K562 (cell line): ENCODE measurements around the gene DYNLT2B. TPM values are rescaled to one million over a fixed set of nuclear protein-coding genes. Genes with fewer than 3 reads are reported as not detected.
"Not testable (repeated sequence)": the region's sequence is repeated elsewhere in the genome, so short reads cannot be mapped to it uniquely, and the experiment has no call there.

Source experiments
- ASH1L ChIP-seq: fragments of 450-650 bp; IDR thresholded peaks from 2 replicates; pipeline ENCODE4 v1.6.1; 2018; ENCODE audit warnings: borderline replicate concordance, mild to moderate bottlenecking, low read depth; ENCODE audit not compliant: partially characterized antibody
- FOXP1 ChIP-seq: sonication (generic); formaldehyde crosslinking; IDR thresholded peaks from 2 replicates; pipeline ENCODE4 v1.8.0; 2022; ENCODE audit warnings: mild to moderate bottlenecking, missing genetic modification reagents
- JUND ChIP-seq, 2 experiments: IDR thresholded peaks; 2 replicates in 1 of 2; 3 replicates in 1 of 2; pipeline ENCODE4 v1.6.1; 2011; ENCODE audit warnings: borderline replicate concordance in 2 of 2, low read depth in 2 of 2, low read length in 2 of 2, improper control_type of control experiment in 1 of 2, missing biosample characterization in 1 of 2, missing genetic modification characterization in 1 of 2, missing genetic modification reagents in 1 of 2
- MECOM ChIP-seq: fragments of 250-450 bp; sonication (Bioruptor Pico); IDR thresholded peaks from 2 replicates; pipeline ENCODE4 v1.8.0; 2022; ENCODE audit warnings: inconsistent platforms
- SNIP1 ChIP-seq: fragments of 450-650 bp; IDR thresholded peaks from 2 replicates; pipeline ENCODE4 v1.7.1; 2017; ENCODE audit warnings: low read depth, mild to moderate bottlenecking
- polyA plus RNA-seq, 8 experiments: library from polyadenylated mRNA; depleted of rRNA in 4 of 8; stranded (reverse) in 5 of 8; unstranded in 3 of 8; fragments of >200 nt; fragmentation: Nextera tagmentation in 2 of 8; fragmentation: Illumina TruSeq in 1 of 8; extraction: Ambion mirVana in 2 of 8; extraction: Trizol in 1 of 8; gene quantifications; 2 replicates each; pipeline versions ENCODE4 v1.2.1 to v1.2.3, GENCODE V29; 2011 to 2014; ENCODE audit warnings: inconsistent platforms in 1 of 8, missing spikeins in 1 of 8
- total RNA-seq, 7 experiments: library from RNA; depleted of rRNA in 6 of 7; stranded (reverse); fragments of >200 nt in 6 of 7; fragmentation: Illumina TruSeq in 2 of 7; extraction: Trizol in 2 of 7; gene quantifications; 2 replicates each; pipeline versions ENCODE4 v1.2.1 to v1.2.3, GENCODE V29; 2011 to 2021; ENCODE audit warnings: low replicate concordance in 1 of 7
- TF ChIP-seq, protein P1 (sequence below): sonication (generic); formaldehyde crosslinking; IDR thresholded peaks from 2 replicates; pipeline ENCODE4 v1.8.0; 2022; ENCODE audit warnings: mild to moderate bottlenecking, missing genetic modification reagents
- TF ChIP-seq, protein P2 (sequence below), 3 experiments: fragments of 200-800 bp in 1 of 3; sonication (Bioruptor generic) in 1 of 3; sonication (generic) in 1 of 3; formaldehyde crosslinking in 1 of 3; IDR thresholded peaks; 2 replicates each; pipeline versions ENCODE4 v1.6.1 to v1.8.0; 2016 to 2022; ENCODE audit warnings: mild to moderate bottlenecking in 2 of 3, missing compliant biosample characterization in 2 of 3, missing genetic modification characterization in 2 of 3, missing genetic modification reagents in 1 of 3
- TF ChIP-seq, protein P3 (sequence below), 2 experiments: fragments of 450-650 bp in 1 of 2; sonication (generic) in 1 of 2; formaldehyde crosslinking in 1 of 2; IDR thresholded peaks; 2 replicates each; pipeline versions ENCODE4 v1.7.1 to v1.9.0; 2016 to 2022; ENCODE audit warnings: inconsistent platforms in 1 of 2, mild to moderate bottlenecking in 1 of 2, missing genetic modification reagents in 1 of 2

DYNLT2B gene
- total and polyA plus RNA-seq, 9 of the 15 experiments (the other 6 are each of a cell fraction or from before 2014, with no cell fraction given) = 6.5 to 19.9 (median 8.7) TPM

DNA sequence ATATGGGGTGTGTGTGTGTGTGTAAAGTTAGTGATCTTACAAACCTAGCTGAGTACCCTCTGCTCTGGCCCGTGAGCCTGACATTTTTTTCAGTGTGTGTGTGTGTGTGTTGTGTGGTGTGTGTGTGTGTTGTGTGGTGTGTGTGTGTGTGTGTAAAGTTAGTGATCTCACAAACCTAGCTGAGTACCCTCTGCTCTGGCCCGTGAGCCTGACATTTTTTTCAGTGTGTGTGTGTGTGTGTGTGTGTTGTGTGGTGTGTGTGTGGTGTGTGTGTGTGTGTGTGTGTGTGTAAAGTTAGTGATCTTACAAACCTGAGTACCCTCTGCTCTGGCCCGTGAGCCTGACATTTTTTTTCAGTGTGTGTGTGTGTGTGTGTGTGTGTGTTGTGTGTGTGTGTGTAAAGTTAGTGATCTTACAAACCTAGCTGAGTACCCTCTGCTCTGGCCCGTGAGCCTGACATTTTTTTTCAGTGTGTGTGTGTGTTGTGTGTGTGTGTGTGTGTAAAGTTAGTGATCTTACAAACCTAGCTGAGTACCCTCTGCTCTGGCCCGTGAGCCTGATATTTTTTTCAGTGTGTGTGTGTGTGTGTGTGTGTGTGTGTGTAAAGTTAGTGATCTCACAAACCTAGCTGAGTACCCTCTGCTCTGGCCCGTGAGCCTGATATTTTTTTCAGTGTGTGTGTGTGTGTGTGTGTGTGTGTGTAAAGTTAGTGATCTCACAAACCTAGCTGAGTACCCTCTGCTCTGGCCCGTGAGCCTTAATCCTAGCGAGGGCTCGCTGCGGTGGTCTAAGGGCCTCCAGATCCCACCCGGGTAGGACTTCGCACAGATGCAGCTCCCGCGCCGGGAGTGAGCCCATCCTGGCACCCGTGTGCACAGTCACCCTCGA is 997 bp downstream of the DYNLT2B start (continued):
- TF ChIP-seq, protein P1, sequence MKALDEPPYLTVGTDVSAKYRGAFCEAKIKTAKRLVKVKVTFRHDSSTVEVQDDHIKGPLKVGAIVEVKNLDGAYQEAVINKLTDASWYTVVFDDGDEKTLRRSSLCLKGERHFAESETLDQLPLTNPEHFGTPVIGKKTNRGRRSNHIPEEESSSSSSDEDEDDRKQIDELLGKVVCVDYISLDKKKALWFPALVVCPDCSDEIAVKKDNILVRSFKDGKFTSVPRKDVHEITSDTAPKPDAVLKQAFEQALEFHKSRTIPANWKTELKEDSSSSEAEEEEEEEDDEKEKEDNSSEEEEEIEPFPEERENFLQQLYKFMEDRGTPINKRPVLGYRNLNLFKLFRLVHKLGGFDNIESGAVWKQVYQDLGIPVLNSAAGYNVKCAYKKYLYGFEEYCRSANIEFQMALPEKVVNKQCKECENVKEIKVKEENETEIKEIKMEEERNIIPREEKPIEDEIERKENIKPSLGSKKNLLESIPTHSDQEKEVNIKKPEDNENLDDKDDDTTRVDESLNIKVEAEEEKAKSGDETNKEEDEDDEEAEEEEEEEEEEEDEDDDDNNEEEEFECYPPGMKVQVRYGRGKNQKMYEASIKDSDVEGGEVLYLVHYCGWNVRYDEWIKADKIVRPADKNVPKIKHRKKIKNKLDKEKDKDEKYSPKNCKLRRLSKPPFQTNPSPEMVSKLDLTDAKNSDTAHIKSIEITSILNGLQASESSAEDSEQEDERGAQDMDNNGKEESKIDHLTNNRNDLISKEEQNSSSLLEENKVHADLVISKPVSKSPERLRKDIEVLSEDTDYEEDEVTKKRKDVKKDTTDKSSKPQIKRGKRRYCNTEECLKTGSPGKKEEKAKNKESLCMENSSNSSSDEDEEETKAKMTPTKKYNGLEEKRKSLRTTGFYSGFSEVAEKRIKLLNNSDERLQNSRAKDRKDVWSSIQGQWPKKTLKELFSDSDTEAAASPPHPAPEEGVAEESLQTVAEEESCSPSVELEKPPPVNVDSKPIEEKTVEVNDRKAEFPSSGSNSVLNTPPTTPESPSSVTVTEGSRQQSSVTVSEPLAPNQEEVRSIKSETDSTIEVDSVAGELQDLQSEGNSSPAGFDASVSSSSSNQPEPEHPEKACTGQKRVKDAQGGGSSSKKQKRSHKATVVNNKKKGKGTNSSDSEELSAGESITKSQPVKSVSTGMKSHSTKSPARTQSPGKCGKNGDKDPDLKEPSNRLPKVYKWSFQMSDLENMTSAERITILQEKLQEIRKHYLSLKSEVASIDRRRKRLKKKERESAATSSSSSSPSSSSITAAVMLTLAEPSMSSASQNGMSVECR (CRISPR knock-in tag) = 0 out of 2 replicates have a peak, but pooled peaks have one; percentile 36
- TF ChIP-seq FOXP1 (CRISPR knock-in tag) (0 out of 2 replicates have a peak, but pooled peaks have one; percentile 26), SNIP1 (0 out of 2 replicates have a peak, but pooled peaks have one; percentile 10), JUND (tag; IDR thresholded peaks at IDR 0.05; ENCODE audit: borderline replicate concordance, low read depth, low read length) (peak; percentile 8; the same call in 1 of the 3 replicates), ASH1L (peak; percentile 7), MECOM (0 out of 2 replicates have a peak, but pooled peaks have one; percentile 48)
- TF ChIP-seq, protein P2, sequence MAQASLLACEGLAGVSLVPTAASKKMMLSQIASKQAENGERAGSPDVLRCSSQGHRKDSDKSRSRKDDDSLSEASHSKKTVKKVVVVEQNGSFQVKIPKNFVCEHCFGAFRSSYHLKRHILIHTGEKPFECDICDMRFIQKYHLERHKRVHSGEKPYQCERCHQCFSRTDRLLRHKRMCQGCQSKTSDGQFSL (CRISPR knock-in tag; IDR thresholded peaks at IDR 0.05) = peak; percentile 40; the same call in 1 of the 2 replicates
- TF ChIP-seq, protein P2 (tag; IDR thresholded peaks at IDR 0.05) = not testable (repeated sequence)
- TF ChIP-seq, protein P3, sequence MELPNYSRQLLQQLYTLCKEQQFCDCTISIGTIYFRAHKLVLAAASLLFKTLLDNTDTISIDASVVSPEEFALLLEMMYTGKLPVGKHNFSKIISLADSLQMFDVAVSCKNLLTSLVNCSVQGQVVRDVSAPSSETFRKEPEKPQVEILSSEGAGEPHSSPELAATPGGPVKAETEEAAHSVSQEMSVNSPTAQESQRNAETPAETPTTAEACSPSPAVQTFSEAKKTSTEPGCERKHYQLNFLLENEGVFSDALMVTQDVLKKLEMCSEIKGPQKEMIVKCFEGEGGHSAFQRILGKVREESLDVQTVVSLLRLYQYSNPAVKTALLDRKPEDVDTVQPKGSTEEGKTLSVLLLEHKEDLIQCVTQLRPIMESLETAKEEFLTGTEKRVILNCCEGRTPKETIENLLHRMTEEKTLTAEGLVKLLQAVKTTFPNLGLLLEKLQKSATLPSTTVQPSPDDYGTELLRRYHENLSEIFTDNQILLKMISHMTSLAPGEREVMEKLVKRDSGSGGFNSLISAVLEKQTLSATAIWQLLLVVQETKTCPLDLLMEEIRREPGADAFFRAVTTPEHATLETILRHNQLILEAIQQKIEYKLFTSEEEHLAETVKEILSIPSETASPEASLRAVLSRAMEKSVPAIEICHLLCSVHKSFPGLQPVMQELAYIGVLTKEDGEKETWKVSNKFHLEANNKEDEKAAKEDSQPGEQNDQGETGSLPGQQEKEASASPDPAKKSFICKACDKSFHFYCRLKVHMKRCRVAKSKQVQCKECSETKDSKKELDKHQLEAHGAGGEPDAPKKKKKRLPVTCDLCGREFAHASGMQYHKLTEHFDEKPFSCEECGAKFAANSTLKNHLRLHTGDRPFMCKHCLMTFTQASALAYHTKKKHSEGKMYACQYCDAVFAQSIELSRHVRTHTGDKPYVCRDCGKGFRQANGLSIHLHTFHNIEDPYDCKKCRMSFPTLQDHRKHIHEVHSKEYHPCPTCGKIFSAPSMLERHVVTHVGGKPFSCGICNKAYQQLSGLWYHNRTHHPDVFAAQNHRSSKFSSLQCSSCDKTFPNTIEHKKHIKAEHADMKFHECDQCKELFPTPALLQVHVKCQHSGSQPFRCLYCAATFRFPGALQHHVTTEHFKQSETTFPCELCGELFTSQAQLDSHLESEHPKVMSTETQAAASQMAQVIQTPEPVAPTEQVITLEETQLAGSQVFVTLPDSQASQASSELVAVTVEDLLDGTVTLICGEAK (IDR thresholded peaks at IDR 0.05) = not testable (repeated sequence)
- TF ChIP-seq, protein P3 (CRISPR knock-in tag; IDR thresholded peaks at IDR 0.05) = peak; percentile 31; the same call in 1 of the 2 replicates
- TF ChIP-seq JUND (IDR thresholded peaks at IDR 0.05; ENCODE audit: borderline replicate concordance, low read depth, low read length) = not testable (repeated sequence)
